BJ (cell line): ENCODE results near the gene CERS1. TPM values are rescaled to one million over a fixed set of nuclear protein-coding genes. Genes with fewer than 3 reads are reported as not detected.

Experiments
- CTCF ChIA-PET: fragments of 350-600 bp; formaldehyde crosslinking; extraction: SDS; loops from one replicate; lab custom pipeline; 2021; ENCODE audit warnings: antibody characterized with exemption, inconsistent platforms; lab: Yijun Ruan, JAX
- POLR2A ChIA-PET: fragments of 300-600 bp; sonication (Branson Sonifier 250); formaldehyde crosslinking; extraction: SDS; loops from one replicate; lab custom pipeline; 2021; ENCODE audit warnings: antibody characterized with exemption; lab: Charles Lee
- DNase-seq: peaks from one replicate; pipeline ENCODE4 v3.0.0-alpha.2; 2011; ENCODE audit warnings: low read depth
- H3K27me3 ChIP-seq: 2 replicates; pipeline ENCODE4 v1.6.0; 2011; ENCODE audit warnings: low read length; ENCODE audit not compliant: control insufficient read depth, insufficient read depth
- H3K36me3 ChIP-seq: 2 replicates; pipeline ENCODE4 v1.5.1; 2011; ENCODE audit warnings: low read length; ENCODE audit not compliant: control insufficient read depth, insufficient read depth
- H3K4me3 ChIP-seq: 2 replicates; pipeline ENCODE4 v1.5.1; 2011; ENCODE audit warnings: low read depth, mild to moderate bottlenecking, control low read depth, low read length
- polyA plus RNA-seq: library from polyadenylated mRNA; depleted of rRNA; stranded (reverse); fragments of >200 nt; gene quantifications from 2 replicates; pipeline ENCODE4 v1.2.3, GENCODE V29; 2011
- TF ChIP-seq, protein P1 (sequence below): IDR thresholded peaks from 2 replicates; pipeline ENCODE4 v1.5.1; 2011; ENCODE audit warnings: low read depth, mild to moderate bottlenecking, control low read depth, inconsistent platforms, low read length, moderate library complexity; ENCODE audit not compliant: insufficient read depth

The CERS1 gene
- polyA plus RNA-seq, 1 experiment: 0.83 TPM

DNA sequence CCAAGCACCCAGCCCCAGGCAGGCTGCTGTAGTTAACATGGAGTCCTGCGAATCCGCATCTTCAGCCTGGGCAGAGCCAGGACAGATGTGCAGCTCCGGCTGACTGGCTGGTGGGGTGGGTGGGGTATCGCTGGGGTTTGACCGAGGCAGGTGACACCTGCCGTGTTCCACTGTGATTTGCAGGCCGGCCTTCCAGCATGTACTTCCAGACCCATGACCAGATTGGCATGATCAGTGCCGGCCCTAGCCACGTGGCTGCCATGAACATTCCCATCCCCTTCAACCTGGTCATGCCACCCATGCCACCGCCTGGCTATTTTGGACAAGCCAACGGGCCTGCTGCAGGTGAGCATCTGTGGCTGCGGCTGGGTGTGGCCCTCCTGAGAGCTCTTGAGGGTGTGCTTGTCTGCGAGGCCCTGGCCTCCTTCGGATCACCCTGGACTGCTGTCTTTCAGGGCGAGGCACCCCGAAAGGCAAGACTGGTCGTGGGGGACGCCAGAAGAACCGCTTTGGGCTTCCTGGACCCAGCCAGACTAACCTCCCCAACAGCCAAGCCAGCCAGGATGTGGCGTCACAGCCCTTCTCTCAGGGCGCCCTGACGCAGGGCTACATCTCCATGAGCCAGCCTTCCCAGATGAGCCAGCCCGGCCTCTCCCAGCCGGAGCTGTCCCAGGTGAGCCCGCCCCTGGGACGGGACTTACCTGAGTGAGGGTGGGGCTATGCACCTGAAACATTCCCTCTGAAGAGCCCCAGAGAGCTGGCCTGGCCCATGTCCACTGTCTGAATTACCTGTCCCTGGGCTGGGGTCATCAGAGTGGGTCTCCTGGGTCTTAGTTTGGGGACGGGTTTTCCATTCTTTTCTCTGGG lies 30.6 kb downstream of the CERS1 start:
- no peak overlapping the region for H3K4me3 ChIP-seq
- ChIA-PET CTCF (interaction anchor here (0.9 to 4.0 kb wide), 15 partner anchors 7 to 294 kb away, joined by 3 to 30 read pairs (median 6); partner anchors contain the start of genes CERS1, REX1BD and UBA52), POLR2A (no interaction called here)
- TF ChIP-seq, protein P1, sequence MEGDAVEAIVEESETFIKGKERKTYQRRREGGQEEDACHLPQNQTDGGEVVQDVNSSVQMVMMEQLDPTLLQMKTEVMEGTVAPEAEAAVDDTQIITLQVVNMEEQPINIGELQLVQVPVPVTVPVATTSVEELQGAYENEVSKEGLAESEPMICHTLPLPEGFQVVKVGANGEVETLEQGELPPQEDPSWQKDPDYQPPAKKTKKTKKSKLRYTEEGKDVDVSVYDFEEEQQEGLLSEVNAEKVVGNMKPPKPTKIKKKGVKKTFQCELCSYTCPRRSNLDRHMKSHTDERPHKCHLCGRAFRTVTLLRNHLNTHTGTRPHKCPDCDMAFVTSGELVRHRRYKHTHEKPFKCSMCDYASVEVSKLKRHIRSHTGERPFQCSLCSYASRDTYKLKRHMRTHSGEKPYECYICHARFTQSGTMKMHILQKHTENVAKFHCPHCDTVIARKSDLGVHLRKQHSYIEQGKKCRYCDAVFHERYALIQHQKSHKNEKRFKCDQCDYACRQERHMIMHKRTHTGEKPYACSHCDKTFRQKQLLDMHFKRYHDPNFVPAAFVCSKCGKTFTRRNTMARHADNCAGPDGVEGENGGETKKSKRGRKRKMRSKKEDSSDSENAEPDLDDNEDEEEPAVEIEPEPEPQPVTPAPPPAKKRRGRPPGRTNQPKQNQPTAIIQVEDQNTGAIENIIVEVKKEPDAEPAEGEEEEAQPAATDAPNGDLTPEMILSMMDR: no peak
- peaks cover 55% of the 10 kb centered on the region for H3K36me3 ChIP-seq
- H3K27me3 ChIP-seq: no peaks in the 10 kb centered on the region
- DNase-seq: no peak

DNA sequence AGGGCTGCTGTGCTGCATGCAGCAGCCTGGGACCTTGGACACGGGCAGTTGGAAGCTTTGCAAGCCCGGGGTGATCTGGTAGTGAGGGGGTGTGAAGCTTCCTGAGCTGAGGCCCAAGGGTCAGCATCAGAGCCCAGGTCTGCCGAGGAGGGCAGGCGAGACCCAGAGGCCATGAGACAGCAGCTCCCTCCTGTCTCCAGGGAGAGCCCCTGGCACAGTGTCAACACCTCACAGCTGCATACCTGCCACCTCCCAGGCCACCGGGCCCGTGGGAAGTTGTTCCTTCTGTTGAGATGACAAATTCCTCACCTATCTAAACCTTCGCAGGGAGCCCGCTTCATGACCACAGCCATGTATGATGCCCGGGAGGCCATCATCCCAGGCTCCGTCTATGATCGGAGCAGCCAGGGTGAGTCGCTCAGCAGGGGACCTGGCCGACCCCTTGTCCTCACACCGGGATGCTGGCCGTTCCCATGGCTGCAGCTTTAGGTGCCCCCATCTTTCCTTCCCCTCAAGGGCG lies 32.1 kb downstream of the CERS1 start:
- no peaks in the 10 kb centered on the region for H3K27me3 ChIP-seq
- peaks cover 66% of the 10 kb centered on the region for H3K36me3 ChIP-seq
- ChIA-PET POLR2A (interaction anchor here (0.6 kb wide), 1 partner anchor 329 kb away, joined by 3 read pairs; no protein-coding TSS in a partner anchor), CTCF (interaction anchor here (0.6 to 4.0 kb wide), 4 partner anchors 16 to 277 kb away, joined by 3 to 17 read pairs (median 8); partner anchors contain the start of gene REX1BD)
- TF ChIP-seq, protein P1: no peak
- no peak for DNase-seq
- H3K4me3 ChIP-seq: no peak overlapping the region

DNA sequence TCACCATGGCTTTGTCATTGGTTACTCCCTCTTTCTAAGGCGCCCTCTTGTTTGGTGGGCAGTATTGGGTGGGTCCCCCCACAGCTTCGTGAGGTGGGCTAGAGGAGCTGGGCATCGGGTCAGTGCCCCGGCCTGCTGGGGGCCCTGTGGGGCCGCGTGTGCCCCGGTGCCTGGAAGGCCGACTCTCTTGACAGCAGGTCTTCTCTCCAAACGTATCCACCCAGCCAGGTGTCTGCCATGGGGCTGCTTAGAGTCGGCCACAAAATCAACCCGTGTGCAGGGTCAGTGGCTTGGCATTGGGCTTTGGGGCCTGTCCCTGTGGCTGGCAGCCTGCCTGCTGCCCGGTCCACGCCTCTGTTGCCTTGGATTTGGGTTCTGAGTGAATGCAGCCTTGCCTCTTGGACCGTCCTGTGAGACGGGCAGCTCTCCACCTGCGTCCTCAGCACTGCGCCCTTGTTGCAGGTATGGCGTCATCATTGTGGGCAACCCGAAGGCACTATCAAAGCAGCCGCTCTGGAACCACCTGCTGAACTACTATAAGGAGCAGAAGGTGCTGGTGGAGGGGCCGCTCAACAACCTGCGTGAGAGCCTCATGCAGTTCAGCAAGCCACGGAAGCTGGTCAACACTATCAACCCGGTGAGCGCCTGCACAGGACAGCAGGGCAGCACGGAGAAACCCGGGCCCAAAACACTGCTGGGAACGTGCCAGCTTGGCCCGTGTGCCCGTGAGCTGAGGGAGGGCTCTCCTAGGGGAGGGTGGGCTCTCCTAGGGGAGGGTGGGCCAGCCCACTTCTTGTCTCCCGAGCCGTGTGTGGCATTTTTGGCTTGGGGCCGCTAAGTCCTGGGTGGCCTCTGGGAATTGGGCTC lies 32.7 kb downstream of the CERS1 start:
- Histone ChIP-seq H3K4me3 (no peak overlapping the region), H3K27me3 (no peaks in the 10 kb centered on the region), H3K36me3 (peaks cover 68% of the 10 kb centered on the region)
- ChIA-PET POLR2A (no interaction called here), CTCF (interaction anchor here (1.8 to 2.0 kb wide), 2 partner anchors 16 to 124 kb away, joined by 6 to 10 read pairs; no protein-coding TSS in a partner anchor)
- DNase-seq: no peak
- TF ChIP-seq, protein P1: no peak

DNA sequence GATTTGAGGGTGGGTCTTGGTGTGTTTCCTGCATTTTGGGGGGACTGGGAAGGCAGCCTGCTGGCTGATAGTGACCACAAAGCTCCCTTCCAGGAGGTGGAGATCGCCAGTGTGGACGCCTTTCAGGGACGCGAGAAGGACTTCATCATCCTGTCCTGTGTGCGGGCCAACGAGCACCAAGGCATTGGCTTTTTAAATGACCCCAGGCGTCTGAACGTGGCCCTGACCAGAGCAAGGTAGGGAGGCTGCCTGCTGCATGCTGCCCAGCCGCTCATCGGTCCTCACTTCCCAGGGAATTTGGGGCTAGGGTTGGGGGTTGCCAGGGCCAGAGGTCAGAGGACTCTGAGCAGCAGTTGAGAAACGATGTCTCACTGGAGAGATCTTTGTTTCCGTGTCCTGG lies 34.0 kb downstream of the CERS1 start:
- Histone ChIP-seq H3K36me3 (peaks cover 67% of the 10 kb centered on the region), H3K4me3 (no peak overlapping the region), H3K27me3 (no peaks in the 10 kb centered on the region)
- ChIA-PET CTCF (interaction anchor here (7.3 kb wide), 1 partner anchor 14 kb away, joined by 40 read pairs; no protein-coding TSS in a partner anchor), POLR2A (no interaction called here)
- TF ChIP-seq, protein P1: no peak
- no peak for DNase-seq
